HG03378 (cell line): ENCODE measurements around the gene APBB2.
"Not testable (repeated sequence)": the region's sequence is repeated elsewhere in the genome, so short reads cannot be mapped to it uniquely, and the experiment has no call there.

Experiments used
- ATAC-seq: cut with Tn5 transposase; IDR thresholded peaks from one replicate; pipeline ENCODE4 v1.9.1; 2021; ENCODE audit warnings: mild to moderate bottlenecking, moderate library complexity; ENCODE audit not compliant: unreplicated experiment

The APBB2 gene

DNA sequence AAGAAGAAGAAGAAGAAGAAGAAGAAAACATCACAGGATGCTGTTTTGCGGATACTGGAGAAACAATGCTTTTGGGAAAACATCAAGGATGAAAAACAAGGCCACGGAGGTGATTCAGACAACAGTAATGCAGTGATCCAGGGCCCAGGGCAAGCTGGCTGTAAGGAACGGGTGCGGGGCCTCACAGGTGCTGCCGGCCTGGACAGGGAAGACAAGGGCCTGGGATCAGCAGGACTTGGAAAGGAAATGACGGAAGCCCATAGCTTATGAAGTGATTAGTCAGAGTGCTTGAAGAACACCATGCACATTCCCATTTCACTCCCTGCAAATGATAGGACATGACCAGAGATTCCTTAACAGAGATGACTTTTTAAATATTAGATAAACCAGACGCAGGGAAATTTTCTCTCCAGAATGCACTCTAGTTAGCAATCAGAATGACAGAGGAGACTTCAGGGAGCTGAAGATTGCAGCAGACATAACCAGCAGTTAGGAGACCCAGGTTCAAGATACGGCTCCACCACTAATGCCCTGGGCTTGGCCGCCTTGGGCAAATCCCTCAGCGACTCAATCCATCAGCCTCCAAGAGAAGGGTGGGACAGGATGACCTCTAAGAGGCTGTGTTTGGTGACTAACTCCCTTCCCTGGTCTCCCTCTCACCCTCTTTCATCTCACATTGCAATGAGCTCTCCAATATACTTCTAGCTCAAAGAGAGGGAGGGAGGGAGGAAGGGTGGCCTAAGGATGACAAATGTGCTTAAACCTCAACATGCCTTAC is 54.1 kb downstream of the APBB2 start:
- no peak for ATAC-seq

DNA sequence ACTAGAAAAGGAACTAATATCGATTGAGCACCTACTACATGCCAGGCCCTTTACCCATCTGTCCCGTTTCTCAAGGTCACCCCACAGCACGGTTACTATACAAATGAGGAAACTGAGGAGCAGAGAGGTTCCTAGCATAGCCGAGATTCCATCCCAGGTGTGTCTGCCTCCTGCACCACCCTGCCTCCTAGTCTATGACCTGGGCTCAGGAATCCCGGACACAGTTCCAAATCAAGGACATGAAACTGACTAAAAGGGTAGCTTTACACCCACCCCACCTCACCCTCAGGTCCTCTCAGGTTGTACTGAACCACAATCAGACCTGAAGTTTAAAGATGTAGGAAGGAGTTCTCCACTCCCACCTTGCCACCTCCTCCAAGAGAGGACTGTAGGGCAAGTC is 55.6 kb downstream of the APBB2 start:
- no peak for ATAC-seq

DNA sequence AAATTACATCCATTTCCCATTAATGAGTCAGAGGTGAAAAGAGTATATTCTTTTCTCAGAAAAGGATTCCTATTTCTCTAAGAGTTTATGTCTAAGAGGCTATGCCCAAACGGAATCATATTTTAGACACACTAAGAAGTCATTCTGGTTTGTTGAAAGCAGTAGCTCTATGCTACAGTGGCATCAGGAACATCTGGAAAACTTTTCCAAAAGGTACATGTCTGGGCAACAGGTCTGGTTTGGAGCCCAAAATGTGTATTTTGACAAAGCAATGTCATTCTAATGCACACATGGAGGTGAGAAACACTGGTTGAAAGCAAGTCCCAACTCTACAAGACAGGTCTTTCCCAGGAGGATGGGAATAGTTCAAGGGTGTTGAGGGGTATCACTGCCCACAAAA is 56.1 kb downstream of the APBB2 start:
- ATAC-seq, result no peak

DNA sequence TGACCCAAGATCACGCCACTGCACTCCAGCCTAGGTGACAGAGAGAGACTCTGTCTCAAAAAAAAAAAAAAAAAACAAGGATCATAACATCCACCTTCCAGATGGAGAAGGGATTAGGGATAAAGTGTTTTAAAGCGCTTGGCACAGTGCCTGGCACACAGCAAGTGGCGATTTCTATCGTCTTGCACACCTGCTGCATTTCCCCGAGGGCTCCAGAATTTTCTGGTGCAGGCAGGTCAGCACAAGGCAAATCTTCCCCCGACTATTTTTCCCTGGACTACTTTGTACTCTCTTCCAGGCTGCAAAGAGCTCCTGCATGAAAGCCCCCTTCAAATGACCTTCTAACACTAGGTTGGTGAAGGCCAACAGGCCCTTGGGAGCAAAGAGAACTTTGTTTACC is 57.3 kb downstream of the APBB2 start:
- ATAC-seq, result no peak

GRCh38 chr4:41156574-41156973 is 57.8 kb downstream of the APBB2 start:
- ATAC-seq, result no peak

GRCh38 chr4:41155194-41155830 is 59.0 kb downstream of the APBB2 start:
- no peak for ATAC-seq

DNA sequence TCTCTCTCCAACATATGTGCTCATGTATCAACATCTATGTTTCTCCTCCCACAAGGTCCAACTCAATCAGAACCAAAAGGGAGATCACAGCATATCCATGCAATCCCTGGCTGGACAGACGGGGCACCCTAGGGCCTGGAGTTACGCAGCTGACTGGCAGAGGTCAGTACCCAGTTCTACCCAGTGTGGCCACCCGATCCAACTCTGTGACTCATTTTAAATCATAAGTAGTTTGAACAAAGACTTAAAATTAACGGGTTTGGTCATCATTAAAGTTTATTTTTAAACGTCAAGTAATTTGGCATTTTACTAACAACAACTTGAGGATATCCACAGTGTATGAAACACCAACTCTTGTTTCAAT is 59.5 kb downstream of the APBB2 start:
- ATAC-seq, result no peak

DNA sequence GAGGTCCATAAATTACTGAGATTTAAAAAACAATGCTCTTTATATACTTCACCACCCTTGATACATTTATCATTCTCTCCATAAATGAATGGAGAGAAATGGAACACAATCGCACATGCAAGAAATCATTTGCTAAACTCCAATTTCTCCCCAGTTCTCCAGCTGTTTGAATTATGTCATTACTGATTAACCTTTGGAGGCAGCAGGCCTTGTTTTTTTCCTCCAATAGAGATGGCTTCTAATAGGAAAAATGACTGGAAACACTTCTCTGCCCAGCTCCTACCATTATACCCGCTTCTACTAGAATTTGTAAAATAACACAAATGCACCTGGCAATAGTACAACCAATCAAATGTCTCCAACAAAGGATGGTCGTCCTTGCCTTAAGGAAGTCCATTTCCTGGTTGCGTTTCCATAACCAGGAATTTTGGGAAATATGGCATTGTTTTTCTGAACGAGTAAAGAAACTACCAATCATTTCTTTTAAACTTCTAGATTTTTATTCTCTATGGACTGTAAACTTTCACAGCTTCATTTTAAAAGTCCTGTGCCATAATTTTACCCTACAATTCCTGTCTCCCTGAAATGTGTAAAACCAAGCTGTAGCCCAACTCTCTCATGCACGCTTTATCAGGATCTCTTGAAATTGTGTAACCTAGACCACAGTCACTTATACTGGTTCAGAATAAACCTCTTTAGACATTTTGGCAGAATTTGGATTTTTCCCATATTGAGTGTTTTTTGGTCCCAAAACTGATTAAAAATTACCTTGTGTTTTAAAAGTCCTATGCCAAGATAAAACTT is 60.1 kb downstream of the APBB2 start:
- ATAC-seq, result no peak

DNA sequence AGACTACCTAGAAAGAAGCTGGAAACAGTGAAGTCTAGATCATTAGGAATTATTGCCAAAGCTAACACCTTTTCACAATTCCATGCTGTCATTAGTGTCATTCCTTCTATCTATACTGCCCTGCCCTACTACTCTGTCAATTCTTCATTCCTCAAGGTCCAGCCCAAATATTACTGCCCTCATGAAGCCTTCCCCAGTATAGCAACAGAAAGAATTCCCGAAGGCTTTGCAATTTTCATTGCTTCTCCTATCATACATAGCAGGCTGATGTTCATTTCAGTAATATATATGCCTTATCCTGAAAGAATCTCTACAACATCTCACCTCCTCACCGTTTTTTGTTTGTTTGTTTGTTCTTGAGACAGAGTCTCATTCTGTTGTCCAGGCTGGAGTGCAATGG is 63.9 kb downstream of the APBB2 start:
- ATAC-seq, result no peak

- not testable (repeated sequence) for ATAC-seq
Observed at GRCh38 chr4:41149568-41149967, 64.8 kb downstream of the APBB2 start.

DNA sequence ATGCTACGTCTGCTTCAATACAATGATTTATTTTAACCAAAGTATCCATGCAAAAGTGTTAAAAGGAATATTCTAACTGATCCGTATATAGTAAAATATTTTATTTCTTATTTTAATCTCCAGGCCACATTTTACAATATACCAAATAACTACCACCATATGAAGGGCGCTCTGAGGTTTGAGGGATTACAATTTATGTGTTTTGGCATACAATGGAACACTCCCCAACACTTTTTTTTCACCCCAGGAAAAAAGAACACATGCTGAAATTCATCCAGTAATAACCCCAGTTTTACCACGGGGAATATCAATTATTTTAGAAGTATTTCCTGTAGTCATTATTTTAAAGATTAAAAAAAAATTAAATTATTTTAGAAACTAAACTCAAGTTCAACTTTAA is 65.4 kb downstream of the APBB2 start:
- no peak for ATAC-seq

DNA sequence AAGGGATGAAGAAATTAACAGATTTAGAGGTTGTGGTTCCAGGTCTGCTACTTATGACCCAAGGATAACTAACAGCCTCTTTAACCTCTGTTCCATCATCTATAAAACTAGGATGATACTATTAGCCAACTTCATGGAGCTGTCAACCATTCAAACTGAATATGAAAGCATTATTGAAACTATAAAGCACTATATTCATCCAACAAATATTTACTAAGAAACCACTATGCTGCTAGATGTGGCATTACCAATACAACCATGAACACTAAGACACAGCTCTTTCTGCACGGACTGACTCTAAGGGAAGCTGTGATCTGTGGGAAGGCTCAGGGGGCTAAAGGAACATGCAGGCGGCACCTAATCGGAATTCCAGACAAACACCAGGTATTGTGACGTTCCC is 66.0 kb downstream of the APBB2 start:
- ATAC-seq, result no peak

DNA sequence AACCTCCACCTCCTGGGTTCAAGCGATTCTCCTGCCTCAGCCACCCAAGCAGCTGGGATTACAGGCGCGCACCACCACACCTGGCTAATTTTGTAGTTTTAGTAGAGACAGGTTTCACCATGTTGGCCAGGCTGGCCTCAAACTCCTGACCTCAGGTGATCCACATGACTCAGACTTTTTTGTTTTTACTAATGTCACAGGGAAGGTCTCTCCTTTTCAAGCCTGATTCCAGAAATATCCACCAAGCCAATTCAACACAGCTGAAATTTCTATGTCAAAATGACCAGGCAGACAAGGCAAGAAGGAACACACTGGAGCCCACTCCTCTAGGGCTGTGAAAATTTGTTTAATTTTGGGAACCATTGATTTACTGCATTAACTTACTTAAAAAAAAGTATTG is 66.8 kb downstream of the APBB2 start:
- ATAC-seq, result not testable (repeated sequence)

DNA sequence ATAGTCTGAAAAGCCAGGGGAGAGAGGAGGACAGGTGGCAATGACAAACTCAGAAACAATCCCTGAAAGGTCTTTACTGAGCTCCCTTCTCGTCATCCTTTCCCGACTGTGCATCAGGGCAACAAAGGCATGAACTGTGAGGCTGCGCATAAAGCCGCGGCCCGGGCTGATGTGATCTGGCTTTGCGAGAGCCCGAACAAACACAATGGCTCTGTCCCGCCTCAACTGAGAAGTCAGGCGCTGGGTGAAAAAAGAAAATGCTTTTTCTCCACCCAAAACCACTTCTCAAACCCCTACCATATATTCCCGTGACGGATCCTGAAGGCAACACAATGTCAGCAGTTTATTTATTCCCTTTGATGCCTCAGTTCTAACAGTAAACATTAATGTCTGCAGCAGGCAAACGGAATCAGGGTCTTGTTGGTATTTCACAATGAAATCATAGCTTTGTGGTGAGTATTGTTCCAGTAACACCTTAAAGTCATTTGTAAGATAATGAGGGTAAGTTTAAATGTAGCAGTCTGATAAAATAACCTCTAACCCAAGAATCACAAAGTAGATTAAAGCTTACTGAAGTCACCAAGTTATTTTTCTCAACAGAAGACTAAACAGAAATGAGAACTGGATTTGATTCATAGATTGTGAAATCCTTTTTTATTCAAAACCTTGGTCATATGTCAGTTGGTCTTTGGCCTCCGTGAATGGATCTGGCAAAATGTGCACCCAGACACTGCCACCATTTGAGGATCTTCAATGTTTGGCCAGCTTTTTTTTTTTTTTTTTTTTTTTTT is 67.4 kb downstream of the APBB2 start:
- ATAC-seq, result no peak

GRCh38 chr4:41146196-41146595 is 68.1 kb downstream of the APBB2 start:
- no peak for ATAC-seq

DNA sequence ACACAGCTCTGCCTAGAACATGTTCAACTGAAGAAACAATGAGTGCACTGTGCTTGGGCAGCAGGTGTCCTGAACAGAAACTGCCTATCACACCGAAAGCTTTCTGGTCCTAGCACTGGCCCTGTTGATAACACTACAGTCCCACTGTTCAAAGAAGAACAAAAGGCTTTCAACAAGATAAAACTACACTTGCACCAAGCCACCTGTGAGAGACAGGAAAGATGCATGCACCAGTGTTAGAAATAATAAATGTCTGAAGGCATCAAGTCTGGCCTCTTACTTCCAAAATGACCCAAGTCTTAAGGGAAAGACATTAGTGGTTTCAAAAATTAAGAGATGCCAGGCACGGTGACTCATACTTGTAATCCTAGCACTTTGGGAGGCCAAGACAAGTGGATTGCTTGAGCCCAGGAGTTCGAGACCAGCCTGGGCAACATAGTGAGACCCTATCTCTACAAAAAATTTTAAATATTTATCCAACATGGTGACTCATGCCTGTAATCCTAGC is 68.7 kb downstream of the APBB2 start:
- ATAC-seq, result no peak

DNA sequence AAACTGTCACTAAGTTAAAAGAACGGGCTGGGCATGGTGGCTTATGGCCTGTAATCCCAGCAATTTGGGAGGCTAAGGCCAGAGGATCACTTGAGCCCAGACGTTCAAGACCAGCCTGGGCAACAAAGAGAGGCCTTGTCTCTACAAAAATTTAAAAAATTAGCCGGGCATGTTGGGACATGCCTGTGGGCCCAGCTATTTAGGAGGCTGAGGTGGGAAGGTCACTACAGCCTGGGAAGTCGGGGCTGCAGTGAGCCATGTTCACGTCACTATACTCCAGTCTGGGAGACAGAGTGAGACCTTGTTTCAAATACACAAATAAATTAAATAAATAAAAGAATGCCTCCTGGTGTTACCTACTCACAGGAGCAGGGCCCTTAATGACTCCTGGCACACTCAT is 69.5 kb downstream of the APBB2 start:
- no peak for ATAC-seq

GRCh38 chr4:41144040-41144379 is 70.3 kb downstream of the APBB2 start:
- ATAC-seq, result no peak

- no peak for ATAC-seq
Observed at GRCh38 chr4:41143311-41144039, 70.9 kb downstream of the APBB2 start.
